HG03460 (cell line): ENCODE data around the gene SCT.

Source experiments
- ATAC-seq: cut with Tn5 transposase; IDR thresholded peaks from one replicate; pipeline ENCODE4 v1.9.1; 2021; ENCODE audit not compliant: unreplicated experiment

Gene SCT

DNA sequence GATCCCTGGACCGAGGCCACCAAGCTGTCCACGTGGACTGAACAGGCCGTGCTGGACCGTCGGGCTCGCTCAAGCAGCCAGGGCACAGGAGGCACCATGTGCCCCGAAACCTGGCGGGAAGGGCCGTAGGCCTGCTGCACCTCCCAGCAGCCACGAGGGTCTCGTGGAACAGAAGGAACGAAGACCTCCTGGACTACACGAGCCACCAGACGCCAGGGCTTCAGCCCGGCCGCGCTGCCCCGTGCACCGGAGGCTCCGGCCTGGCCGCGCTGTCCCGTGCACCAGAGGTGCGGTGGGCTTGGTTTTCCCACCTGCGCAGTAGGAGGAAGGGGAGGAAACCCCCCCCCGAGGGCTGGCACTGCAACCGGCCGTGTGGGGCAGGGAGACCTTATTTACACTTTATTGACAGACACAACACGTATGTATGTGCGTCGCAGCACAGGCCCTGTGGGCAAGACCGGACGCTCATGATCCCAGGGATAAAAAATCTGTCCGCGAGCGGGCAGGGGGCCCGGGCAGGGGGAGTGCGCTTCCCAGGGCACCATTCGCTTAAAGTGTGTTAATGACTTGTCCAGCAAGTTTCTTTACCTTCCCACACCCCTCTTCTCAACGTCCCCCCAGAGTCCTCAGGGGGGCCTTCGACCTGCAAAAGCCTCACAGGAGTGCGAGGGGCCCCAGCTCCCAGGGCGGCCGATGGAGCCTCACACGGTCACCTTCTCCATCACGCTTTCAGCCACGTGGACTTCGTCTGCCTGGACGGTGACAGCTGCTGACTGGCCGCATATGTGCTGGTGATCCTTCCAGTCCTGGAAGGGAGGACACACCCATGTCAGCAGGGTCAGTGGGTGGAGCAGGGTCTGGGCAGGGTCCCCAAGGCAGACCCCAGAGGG, 17.1 kb upstream of the SCT start:
- ATAC-seq = no peak

GRCh38 chr11:643366-643765, 16.4 kb upstream of the SCT start:
- ATAC-seq = no peak

DNA sequence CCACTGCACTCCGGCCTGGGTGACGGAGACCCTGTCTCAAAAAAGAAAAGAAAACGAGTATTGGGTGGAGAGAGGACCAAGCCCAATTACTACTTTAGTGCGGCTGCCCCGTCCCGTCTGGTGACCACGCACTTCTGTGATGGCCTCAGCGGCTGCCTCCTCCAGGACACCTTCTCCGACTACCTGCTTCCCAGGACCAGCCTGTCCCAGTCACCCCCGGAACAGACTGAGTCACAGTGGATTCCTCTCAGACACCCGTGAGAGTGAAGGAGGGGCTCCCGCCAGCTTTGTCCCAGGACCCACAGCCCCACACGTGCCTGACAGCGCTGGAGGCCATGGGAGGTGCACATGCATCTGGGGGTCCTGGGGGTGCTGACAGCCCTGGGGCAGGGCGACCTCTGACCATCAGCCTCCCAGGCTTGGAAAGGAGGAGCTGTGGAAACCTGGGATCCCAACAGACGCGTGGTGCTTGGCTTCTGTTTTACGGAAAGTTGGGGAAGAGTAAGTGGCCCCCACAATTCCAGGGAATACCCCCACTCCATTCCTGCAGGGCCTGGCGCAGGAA, 14.9 kb upstream of the SCT start:
- no peak for ATAC-seq

DNA sequence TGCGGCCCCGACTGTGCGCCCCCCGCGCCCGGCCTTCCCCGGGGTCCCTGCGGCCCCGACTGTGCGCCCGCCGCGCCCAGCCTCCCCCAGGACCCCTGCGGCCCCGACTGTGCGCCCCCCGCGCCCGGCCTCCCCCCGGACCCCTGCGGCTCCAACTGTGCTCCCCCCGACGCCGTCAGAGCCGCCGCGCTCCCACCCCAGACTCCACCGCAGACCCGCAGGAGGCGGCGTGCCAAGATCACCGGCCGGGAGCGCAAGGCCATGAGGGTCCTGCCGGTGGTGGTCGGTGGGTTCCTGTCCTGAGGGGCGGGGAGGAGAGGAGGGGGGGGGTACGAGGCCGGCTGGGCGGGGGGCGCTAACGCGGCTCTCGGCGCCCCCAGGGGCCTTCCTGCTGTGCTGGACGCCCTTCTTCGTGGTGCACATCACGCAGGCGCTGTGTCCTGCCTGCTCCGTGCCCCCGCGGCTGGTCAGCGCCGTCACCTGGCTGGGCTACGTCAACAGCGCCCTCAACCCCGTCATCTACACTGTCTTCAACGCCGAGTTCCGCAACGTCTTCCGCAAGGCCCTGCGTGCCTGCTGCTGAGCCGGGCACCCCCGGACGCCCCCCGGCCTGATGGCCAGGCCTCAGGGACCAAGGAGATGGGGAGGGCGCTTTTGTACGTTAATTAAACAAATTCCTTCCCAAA, 13.2 kb upstream of the SCT start:
- no peak for ATAC-seq

DNA sequence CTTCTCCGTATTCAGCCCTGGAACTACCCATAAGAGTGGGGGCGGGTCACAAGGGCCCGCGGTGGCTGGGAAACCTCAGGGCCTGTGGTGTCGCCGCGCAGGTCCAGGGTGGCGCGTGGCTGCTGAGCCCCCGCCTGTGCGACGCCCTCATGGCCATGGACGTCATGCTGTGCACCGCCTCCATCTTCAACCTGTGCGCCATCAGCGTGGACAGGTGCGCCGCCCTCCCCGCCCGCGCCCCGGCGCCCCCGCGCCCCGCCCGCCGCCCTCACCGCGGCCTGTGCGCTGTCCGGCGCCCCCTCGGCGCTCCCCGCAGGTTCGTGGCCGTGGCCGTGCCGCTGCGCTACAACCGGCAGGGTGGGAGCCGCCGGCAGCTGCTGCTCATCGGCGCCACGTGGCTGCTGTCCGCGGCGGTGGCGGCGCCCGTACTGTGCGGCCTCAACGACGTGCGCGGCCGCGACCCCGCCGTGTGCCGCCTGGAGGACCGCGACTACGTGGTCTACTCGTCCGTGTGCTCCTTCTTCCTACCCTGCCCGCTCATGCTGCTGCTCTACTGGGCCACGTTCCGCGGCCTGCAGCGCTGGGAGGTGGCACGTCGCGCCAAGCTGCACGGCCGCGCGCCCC, 12.5 kb upstream of the SCT start:
- no peak for ATAC-seq

GRCh38 chr11:638631-639331, 11.8 kb upstream of the SCT start:
- ATAC-seq = no peak

GRCh38 chr11:637593-638521, 10.9 kb upstream of the SCT start:
- ATAC-seq = no peak

DNA sequence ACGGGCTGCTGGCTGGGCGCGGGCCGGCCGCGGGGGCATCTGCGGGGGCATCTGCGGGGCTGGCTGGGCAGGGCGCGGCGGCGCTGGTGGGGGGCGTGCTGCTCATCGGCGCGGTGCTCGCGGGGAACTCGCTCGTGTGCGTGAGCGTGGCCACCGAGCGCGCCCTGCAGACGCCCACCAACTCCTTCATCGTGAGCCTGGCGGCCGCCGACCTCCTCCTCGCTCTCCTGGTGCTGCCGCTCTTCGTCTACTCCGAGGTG, 10.3 kb upstream of the SCT start:
- ATAC-seq = no peak

DNA sequence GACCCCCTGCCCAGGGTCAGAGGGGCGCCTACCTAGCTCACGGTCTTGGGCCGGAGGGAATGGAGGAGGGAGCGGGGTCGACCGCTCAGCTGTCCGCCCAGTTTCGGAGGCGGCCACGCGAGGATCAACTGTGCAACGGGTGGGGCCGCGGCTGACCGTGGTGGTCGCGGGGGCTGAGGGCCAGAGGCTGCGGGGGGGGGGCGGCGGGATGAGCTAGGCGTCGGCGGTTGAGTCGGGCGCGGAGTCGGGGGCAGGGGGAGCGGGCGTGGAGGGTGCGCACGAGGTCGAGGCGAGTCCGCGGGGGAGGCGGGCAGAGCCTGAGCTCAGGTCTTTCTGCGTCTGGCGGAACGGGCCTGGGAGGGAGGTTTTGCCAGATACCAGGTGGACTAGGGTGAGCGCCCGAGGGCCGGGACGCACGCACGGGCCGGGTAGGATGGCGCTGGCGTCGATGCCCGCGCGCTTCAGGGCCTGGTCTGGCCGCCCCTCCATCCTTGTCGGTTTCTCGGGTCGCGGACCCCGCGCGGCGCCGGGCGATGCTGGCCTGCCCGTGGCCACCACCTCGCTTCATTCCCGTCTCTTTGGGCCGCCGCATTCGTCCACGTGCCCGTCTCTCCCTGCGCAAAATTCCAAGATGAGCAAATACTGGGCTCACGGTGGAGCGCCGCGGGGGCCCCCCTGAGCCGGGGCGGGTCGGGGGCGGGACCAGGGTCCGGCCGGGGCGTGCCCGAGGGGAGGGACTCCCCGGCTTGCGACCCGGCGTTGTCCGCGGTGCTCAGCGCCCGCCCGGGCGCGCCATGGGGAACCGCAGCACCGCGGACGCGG, 9.7 kb upstream of the SCT start, which contains the start of gene DRD4:
Gene DRD4, plus strand, starts transcription at position 759 of the 822 bp plus-strand sequence. Its CDS starts 36 bp downstream, at position 795.
- ATAC-seq = no peak

DNA sequence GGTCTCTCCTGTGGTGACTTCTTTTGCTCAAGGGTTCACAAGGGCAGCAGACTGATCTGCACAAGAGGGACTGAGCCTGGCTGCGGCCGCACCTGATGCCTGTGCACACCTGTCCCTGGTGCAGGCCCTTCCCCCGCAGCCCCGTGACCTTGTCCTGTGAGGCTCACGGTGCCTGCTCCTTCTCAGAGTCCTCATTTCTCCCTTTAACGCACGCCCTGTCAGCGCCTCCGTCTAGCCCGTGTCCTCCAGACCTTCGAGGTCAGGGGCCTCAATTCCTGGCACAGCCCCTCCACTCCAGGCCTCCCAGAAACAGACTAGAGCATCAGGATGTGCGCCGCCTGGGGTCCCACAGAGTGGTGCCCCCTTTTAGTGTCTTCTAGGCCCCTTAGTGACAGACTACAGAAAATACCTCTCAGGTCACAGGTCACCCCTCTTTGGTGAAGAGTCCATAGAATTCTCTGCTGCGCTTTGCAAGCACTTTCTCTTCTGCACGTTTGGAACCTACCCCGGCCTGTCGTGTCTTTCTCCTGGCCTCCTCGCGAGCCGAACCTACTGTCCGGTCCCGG, 9.0 kb upstream of the SCT start:
- ATAC-seq = no peak

- no peak for ATAC-seq
These were observed 3.9 kb upstream of the SCT start for GRCh38 chr11:630871-631270.

DNA sequence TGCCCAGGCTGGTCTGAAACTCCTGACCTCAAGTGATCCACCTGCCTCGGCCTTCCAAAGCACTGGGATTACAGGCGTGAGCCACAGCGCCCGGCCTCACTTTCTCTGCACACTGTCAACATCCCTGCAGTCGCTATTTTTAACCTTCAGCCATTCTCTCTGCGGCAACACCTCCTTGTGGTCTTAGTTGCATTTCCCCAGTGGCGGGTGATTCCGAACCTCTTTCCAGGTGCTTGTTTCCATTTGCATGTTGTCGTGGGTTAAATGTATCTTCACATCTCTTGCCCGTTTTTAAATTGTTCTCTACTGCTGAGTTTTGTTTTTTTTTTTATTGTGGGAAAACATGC, 2.2 kb upstream of the SCT start:
- no peak for ATAC-seq

GRCh38 chr11:628056-628455, 1.1 kb upstream of the SCT start:
- no peak for ATAC-seq

- no peak for ATAC-seq
These were observed 261 bp upstream of the SCT start for GRCh38 chr11:627308-627576.

GRCh38 chr11:625636-626268, 1.2 kb downstream of the SCT start:
- no peak for ATAC-seq

GRCh38 chr11:624705-625635, 2.0 kb downstream of the SCT start, which contains the start of gene CDHR5:
Gene CDHR5 (minus strand): TSS chr11:624955. CDS start chr11:624902, 53 bp downstream.
- no peak for ATAC-seq

DNA sequence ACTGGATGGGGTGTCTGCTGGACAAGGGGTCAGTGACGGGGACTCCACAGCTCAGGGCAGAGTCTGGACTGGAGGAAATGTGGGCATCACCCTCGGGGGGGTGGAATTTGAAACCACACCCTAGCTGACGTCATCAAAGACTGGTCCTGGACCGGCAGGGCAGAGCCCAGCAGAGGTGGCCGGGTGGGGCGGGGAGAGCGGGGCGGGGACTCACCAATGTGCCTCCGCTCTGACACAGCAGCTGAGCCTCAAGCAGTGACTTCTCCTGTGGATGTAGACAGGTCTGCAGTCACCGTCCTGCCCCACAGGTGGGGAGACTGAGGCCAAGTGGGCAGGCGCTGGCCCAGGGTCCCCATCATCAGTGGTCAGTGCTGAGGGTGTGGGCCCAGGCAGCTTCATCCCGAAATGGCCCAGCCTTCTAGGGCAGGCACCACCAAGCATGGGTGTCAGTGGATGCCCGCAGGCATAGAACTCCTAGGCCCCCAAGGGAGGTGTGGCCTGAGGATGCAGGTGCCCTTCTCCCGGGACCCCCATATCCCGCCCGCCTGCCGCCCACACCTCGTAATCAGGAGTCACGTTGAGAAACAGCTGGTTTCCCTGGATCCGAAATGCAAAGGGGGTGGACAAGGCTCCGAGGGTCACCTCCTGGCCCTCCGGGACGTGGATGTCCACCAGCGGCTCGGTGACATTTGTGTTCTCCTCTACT, 2.8 kb downstream of the SCT start:
- ATAC-seq = no peak
